Activated CD4-positive, alpha-beta T cell treated with anti-CD3 and anti-CD28 coated beads, Interleukin-2, amount 50 U/mL, for 24 hours (primary cell): ENCODE results near the gene SCN1B.

Source experiments
- DNase-seq, 2 donors: peaks; one replicate each; pipeline ENCODE4 v3.0.0-alpha.2; 2020; ENCODE audit warnings: low read depth in 1 of 2, low spot score in 1 of 2

Gene SCN1B

GRCh38 chr19:35070471-35070870 lies 40.2 kb downstream of the SCN1B start:
- DNase-seq = no peak

GRCh38 chr19:35073516-35073915 lies 43.2 kb downstream of the SCN1B start:
- DNase-seq = no peak

- DNase-seq = no peak
These were observed 43.7 kb downstream of the SCN1B start for GRCh38 chr19:35073941-35074340.

- no peak for DNase-seq
These were observed 44.3 kb downstream of the SCN1B start for GRCh38 chr19:35074426-35075201.

GRCh38 chr19:35075202-35076025 lies 45.1 kb downstream of the SCN1B start:
- DNase-seq = no peak

- DNase-seq = no peak
These were observed 45.7 kb downstream of the SCN1B start for GRCh38 chr19:35076026-35076370.

- no peak for DNase-seq
These were observed 46.4 kb downstream of the SCN1B start for GRCh38 chr19:35076657-35077056.

- DNase-seq = no peak
These were observed 47.3 kb downstream of the SCN1B start for GRCh38 chr19:35077411-35078223.

- no peak for DNase-seq
These were observed 49.6 kb downstream of the SCN1B start for GRCh38 chr19:35079826-35080225.

GRCh38 chr19:35080613-35081170 lies 50.4 kb downstream of the SCN1B start:
- DNase-seq = no peak

- no peak for DNase-seq
These were observed 50.9 kb downstream of the SCN1B start for GRCh38 chr19:35081201-35081600.

- no peak for DNase-seq
These were observed 53.6 kb downstream of the SCN1B start for GRCh38 chr19:35083691-35084508.

GRCh38 chr19:35084509-35084762 lies 54.2 kb downstream of the SCN1B start:
- DNase-seq = no peak

GRCh38 chr19:35085947-35086346 lies 55.7 kb downstream of the SCN1B start:
- DNase-seq = no peak

GRCh38 chr19:35086455-35086854 lies 56.2 kb downstream of the SCN1B start:
- DNase-seq = no peak

- DNase-seq = no peak
These were observed 57.1 kb downstream of the SCN1B start for GRCh38 chr19:35087393-35087792.

GRCh38 chr19:35088131-35088913 lies 58.1 kb downstream of the SCN1B start:
- DNase-seq = no peak

GRCh38 chr19:35089554-35089953 lies 59.3 kb downstream of the SCN1B start:
- DNase-seq = no peak
